GM18507 (cell line): ENCODE measurements around the gene ANKRD13A.
"Not testable (repeated sequence)": the region's sequence is repeated elsewhere in the genome, so short reads cannot be mapped to it uniquely, and the experiment has no call there.

Experiments used
- DNase-seq: peaks from one replicate; pipeline ENCODE4 v3.0.0; 2011; ENCODE audit warnings: low read depth; ENCODE audit not compliant: insufficient read length; ENCODE audit errors: extremely low spot score
- FAIRE-seq: peaks from 2 replicates; lab custom pipeline; 2011; peaks lifted over from hg19 to GRCh38; lab: Jason Lieb, UNC

ANKRD13A gene

DNA sequence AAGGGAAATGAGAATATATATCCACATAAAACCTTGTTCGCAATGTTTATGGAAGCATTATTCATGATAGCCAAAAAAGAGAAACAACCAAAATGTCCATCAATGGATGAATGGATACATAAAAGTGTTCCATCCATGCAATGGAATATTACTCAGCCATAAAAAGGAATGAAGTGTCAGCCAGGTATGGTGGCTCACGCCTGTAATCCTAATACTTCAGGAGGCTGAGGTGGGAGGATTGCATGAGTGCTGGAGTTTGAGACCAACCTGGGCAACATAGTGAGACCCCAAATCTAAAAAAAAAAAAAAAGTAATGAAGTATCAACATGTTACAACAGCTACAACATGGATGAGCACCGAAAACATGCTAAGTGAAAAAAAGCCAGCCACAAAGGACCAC, 72.7 kb downstream of the ANKRD13A start:
- no peak for DNase-seq
- no peak for FAIRE-seq

- FAIRE-seq, result not testable (repeated sequence)
These were observed 73.4 kb downstream of the ANKRD13A start for GRCh38 chr12:110072636-110073035.

DNA sequence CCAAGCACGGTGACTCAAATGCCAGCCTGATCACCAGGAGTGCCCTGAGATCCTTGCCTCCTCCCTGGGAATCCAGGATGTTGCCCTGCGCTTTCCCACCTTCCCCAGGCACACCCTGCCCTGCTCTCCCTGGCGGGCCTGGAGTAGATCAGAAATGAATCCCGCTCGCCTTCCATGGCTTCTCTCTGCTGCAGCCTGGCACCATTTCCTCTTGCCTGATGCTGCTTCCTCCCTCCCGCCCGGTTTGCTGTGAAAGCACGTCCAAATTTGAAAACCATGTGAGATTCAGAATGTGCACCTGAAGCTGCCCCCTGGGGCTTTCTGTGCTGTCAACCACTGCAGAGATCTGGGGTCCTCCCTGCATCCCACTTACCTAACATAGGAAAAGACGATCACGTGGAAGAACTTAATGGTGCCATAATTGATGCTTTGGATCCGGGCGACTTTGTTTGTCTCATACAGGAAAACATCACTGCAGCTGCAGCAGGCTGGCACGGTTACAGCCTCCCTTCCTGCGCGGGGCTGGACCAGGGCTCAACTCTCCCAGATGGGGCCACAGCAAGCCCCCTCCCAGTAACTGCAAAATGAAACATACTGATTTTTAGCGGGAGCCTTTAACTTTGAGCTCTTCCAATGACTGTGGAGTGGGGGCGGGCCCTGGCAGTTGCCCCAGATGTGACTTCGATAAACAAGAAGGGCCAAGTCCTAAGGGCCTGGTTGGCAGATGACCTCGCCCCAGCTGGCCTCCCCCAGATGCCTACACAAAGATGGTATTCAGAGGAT, 74.0 kb downstream of the ANKRD13A start:
- DNase-seq (no peak), FAIRE-seq (peak; percentile 44)

More at GRCh38 chr12:110072636-110073035, 73.4 kb downstream of the ANKRD13A start:
- not testable (repeated sequence) for DNase-seq

GRCh38 chr12:110074089-110074488, 74.9 kb downstream of the ANKRD13A start:
- DNase-seq (no peak), FAIRE-seq (no peak)

- no peak for FAIRE-seq
- no peak for DNase-seq
These were observed 76.7 kb downstream of the ANKRD13A start for GRCh38 chr12:110075880-110076279.

GRCh38 chr12:110077800-110078199, 78.6 kb downstream of the ANKRD13A start:
- no peak for DNase-seq
- no peak for FAIRE-seq

- DNase-seq (peak; percentile 68), FAIRE-seq (peak; percentile 98)
These were observed 80.5 kb downstream of the ANKRD13A start for GRCh38 chr12:110079477-110080400.

DNA sequence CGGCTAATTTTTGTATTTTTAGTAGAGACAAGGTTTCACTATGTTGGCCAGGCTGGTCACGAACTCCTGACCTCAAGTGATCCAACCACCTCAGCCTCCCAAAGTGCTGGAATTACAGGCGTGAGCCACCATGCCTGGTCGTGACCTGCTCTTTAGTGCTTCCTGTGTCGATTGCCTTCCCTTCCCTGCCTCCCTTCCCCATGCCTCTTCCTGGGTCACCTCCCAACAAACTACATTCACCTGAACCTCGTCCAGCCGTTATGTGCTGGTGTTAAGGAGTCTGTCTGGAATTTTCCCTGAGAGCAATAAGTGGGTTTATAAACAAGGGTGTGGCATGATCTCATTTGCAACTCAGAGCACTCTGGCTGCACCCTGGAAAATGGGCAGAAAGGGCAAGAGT, 81.2 kb downstream of the ANKRD13A start:
- DNase-seq (no peak), FAIRE-seq (no peak)

- FAIRE-seq, result no peak
- DNase-seq, result no peak
These were observed 85.2 kb downstream of the ANKRD13A start for GRCh38 chr12:110084314-110085015.

DNA sequence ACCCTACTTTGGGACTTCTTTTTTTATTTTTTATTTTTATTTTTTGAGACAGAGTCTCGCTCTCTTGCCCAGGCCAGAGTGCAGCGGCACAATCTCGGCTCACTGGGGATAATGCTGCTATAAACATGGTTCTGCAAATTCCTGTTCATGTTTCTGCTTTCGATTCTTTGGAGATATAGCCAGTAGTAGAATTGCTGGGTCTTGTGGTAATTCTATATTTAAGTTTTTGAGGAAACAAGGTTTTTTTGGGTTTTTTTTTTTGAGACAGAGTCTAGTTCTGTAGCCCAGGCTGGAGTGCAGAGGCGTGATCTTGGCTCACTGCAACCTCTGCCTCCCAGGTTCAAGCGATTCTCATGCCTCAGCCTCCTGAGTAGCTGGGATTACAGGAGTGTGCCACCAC, 89.0 kb downstream of the ANKRD13A start:
- FAIRE-seq, DNase-seq: not testable (repeated sequence)

- FAIRE-seq, result no peak
- DNase-seq, result no peak
These were observed 89.7 kb downstream of the ANKRD13A start for GRCh38 chr12:110088936-110089335.
